H1 (cell line): ENCODE data around the gene ATP6V1E1. TPM values are rescaled to one million over a fixed set of nuclear protein-coding genes. Genes with fewer than 3 reads are reported as not detected.

Experiments used
- CTCF ChIA-PET: fragments of 300-600 bp; sonication (Branson Sonifier 250); formaldehyde crosslinking; loops from one replicate; lab custom pipeline; 2021; ENCODE audit not compliant: partially characterized antibody; lab: Charles Lee
- POLR2A ChIA-PET: fragments of 300-600 bp; sonication (Branson Sonifier 250); formaldehyde crosslinking; loops from one replicate; lab custom pipeline; 2021; ENCODE audit warnings: inconsistent platforms; ENCODE audit not compliant: partially characterized antibody; lab: Charles Lee
- DNase-seq, 2 experiments: peaks; one replicate each; pipeline versions ENCODE4 v3.0.0 to v3.0.0-alpha.2; 2010 to 2022; ENCODE audit warnings: low spot score in 2 of 2, low read depth in 1 of 2, mixed read lengths in 1 of 2
- FAIRE-seq: peaks from 2 replicates; lab custom pipeline; 2011; peaks lifted over from hg19 to GRCh38; lab: Jason Lieb, UNC
- H2AFZ ChIP-seq: 2 replicates; pipeline ENCODE4 v1.8.1; 2012; ENCODE audit warnings: low read length, inconsistent platforms
- H2AK5ac ChIP-seq: 2 replicates; pipeline ENCODE4 v1.6.1; 2013; ENCODE audit warnings: low read depth, low read length
- H2BK120ac ChIP-seq: replicated peaks from 2 replicates; pipeline ENCODE3; 2013; ENCODE audit warnings: low read depth, low read length, inconsistent platforms
- H2BK12ac ChIP-seq: 2 replicates; pipeline ENCODE4 v1.6.1; 2013; ENCODE audit warnings: low read depth, low read length
- H2BK15ac ChIP-seq: 2 replicates; pipeline ENCODE4 v1.6.1; 2013; ENCODE audit warnings: low read length
- H2BK20ac ChIP-seq: 2 replicates; pipeline ENCODE4 v1.6.1; 2013; ENCODE audit warnings: low read length
- H2BK5ac ChIP-seq: 2 replicates; pipeline ENCODE4 v1.6.1; 2013; ENCODE audit warnings: low read depth, low read length
- H3K14ac ChIP-seq: 2 replicates; pipeline ENCODE4 v1.6.1; 2013; ENCODE audit warnings: inconsistent platforms; ENCODE audit not compliant: insufficient read length
- H3K18ac ChIP-seq: 2 replicates; pipeline ENCODE4 v1.6.1; 2013; ENCODE audit warnings: low read length; ENCODE audit errors: extremely low read depth
- H3K23ac ChIP-seq: 2 replicates; pipeline ENCODE4 v1.6.1; 2013; ENCODE audit warnings: inconsistent platforms; ENCODE audit not compliant: insufficient read length
- H3K23me2 ChIP-seq: 2 replicates; pipeline ENCODE4 v1.6.1; 2013; ENCODE audit warnings: low read depth, low read length
- H3K27ac ChIP-seq: 2 replicates; pipeline ENCODE4 v1.6.1; 2011; ENCODE audit warnings: low read depth, low read length, inconsistent platforms
- H3K27me3 ChIP-seq, 4 experiments: replicated peaks in 1 of 4; 1 replicate in 1 of 4; 2 replicates in 3 of 4; pipeline versions ENCODE4 v1.6.1 to v1.8.1; 2011 to 2013; ENCODE audit warnings: low read length in 3 of 4, mild to moderate bottlenecking in 3 of 4, inconsistent platforms in 2 of 4, mixed read lengths in 2 of 4, moderate library complexity in 1 of 4; ENCODE audit not compliant: control insufficient read depth in 3 of 4, insufficient read depth in 3 of 4; ENCODE audit errors: extremely low read depth in 1 of 4
- H3K36me3 ChIP-seq, 4 experiments: 2 replicates each; pipeline versions ENCODE4 v1.6.1 to v1.8.1; 2011 to 2013; ENCODE audit warnings: mild to moderate bottlenecking in 4 of 4, low read length in 3 of 4, moderate library complexity in 2 of 4, control low read depth in 1 of 4, inconsistent platforms in 1 of 4; ENCODE audit not compliant: insufficient read depth in 4 of 4, control insufficient read depth in 2 of 4
- H3K4ac ChIP-seq: replicated peaks from 2 replicates; pipeline ENCODE3; 2013; ENCODE audit warnings: low read length, low read depth, mixed read lengths, inconsistent platforms; ENCODE audit not compliant: insufficient read length
- H3K4me1 ChIP-seq, 4 experiments: replicated peaks in 1 of 4; 1 replicate in 1 of 4; 2 replicates in 3 of 4; pipeline versions ENCODE4 v1.6.1 to v1.8.1; 2011 to 2013; ENCODE audit warnings: low read length in 3 of 4, inconsistent platforms in 2 of 4, mixed read lengths in 1 of 4; ENCODE audit not compliant: insufficient read depth in 4 of 4, control insufficient read depth in 3 of 4
- H3K4me2 ChIP-seq, 2 experiments: 2 replicates each; pipeline versions ENCODE4 v1.6.1 to v1.8.1; 2011 to 2013; ENCODE audit warnings: low read depth in 2 of 2, low read length in 2 of 2, control low read depth in 1 of 2, inconsistent platforms in 1 of 2, mild to moderate bottlenecking in 1 of 2; ENCODE audit not compliant: insufficient read depth in 1 of 2
- H3K4me3 ChIP-seq, 4 experiments: fragments of 200-600, 300-600 bp in 1 of 4; sonication (generic), shearing (Covaris generic), sonication (Bioruptor Twin) in 1 of 4; 2 replicates each; pipeline versions ENCODE4 v1.5.1 to v1.8.1; 2011 to 2016; ENCODE audit warnings: low read length in 4 of 4, low read depth in 3 of 4, control low read depth in 2 of 4, inconsistent platforms in 2 of 4, mild to moderate bottlenecking in 2 of 4, mixed read lengths in 1 of 4, moderate library complexity in 1 of 4; ENCODE audit not compliant: insufficient read depth in 2 of 4; ENCODE audit errors: extremely low read depth in 1 of 4
- H3K56ac ChIP-seq: replicated peaks from 2 replicates; pipeline ENCODE3; 2013; ENCODE audit warnings: low read depth, mild to moderate bottlenecking, mixed read lengths, low read length, inconsistent platforms; ENCODE audit not compliant: insufficient read length
- H3K79me1 ChIP-seq: 2 replicates; pipeline ENCODE4 v1.6.1; 2013; ENCODE audit warnings: low read depth, low read length, control low read depth
- H3K79me2 ChIP-seq, 2 experiments: 2 replicates each; pipeline versions ENCODE4 v1.6.1 to v1.8.1; 2012 to 2013; ENCODE audit warnings: low read length in 2 of 2, mild to moderate bottlenecking in 2 of 2, inconsistent platforms in 1 of 2; ENCODE audit not compliant: insufficient read depth in 2 of 2, control insufficient read depth in 1 of 2
- H3K9ac ChIP-seq, 4 experiments: replicated peaks in 1 of 4; 1 replicate in 1 of 4; 2 replicates in 3 of 4; pipeline versions ENCODE4 v1.6.1 to v1.8.1; 2011 to 2013; ENCODE audit warnings: low read depth in 3 of 4, low read length in 3 of 4, control low read depth in 2 of 4, mild to moderate bottlenecking in 2 of 4, moderate library complexity in 2 of 4, inconsistent platforms in 1 of 4; ENCODE audit errors: extremely low read depth in 1 of 4
- H3K9me3 ChIP-seq, 2 experiments: 2 replicates each; pipeline versions ENCODE4 v1.6.1 to v1.8.1; 2012 to 2013; ENCODE audit warnings: mild to moderate bottlenecking in 2 of 2, moderate library complexity in 2 of 2, control low read depth in 1 of 2, inconsistent platforms in 1 of 2, low read depth in 1 of 2, low read length in 1 of 2, mixed read lengths in 1 of 2; ENCODE audit not compliant: insufficient read depth in 2 of 2
- H4K20me1 ChIP-seq, 2 experiments: replicated peaks in 1 of 2; 2 replicates each; pipeline versions ENCODE3 to v1.8.1; 2011 to 2013; ENCODE audit warnings: inconsistent platforms in 2 of 2, low read length in 2 of 2, mild to moderate bottlenecking in 1 of 2; ENCODE audit not compliant: insufficient read depth in 2 of 2, control insufficient read depth in 1 of 2
- H4K5ac ChIP-seq: 2 replicates; pipeline ENCODE4 v1.6.1; 2013; ENCODE audit warnings: low read length, low read depth, mixed read lengths, inconsistent platforms; ENCODE audit not compliant: insufficient read length
- H4K8ac ChIP-seq: 2 replicates; pipeline ENCODE4 v1.8.0; 2013; ENCODE audit warnings: mild to moderate bottlenecking, moderate library complexity, low read length, inconsistent platforms; ENCODE audit not compliant: insufficient read depth; ENCODE audit errors: extremely low read depth
- H4K91ac ChIP-seq: replicated peaks from 2 replicates; pipeline ENCODE3; 2013; ENCODE audit warnings: low read length, mixed read lengths, inconsistent platforms; ENCODE audit not compliant: insufficient read length
- CHD1 ChIP-seq: IDR thresholded peaks from 2 replicates; pipeline ENCODE4 v1.6.1; 2012; ENCODE audit warnings: low read depth, low read length, improper control_type of control experiment
- HDAC2 ChIP-seq, 2 experiments: fragments of 300-600 bp in 1 of 2; sonication (generic) in 1 of 2; IDR thresholded peaks; 2 replicates each; pipeline ENCODE4 v1.6.1; 2011 to 2012; ENCODE audit warnings: low read depth in 2 of 2, low read length in 2 of 2, mild to moderate bottlenecking in 2 of 2, moderate library complexity in 2 of 2, borderline replicate concordance in 1 of 2, inconsistent platforms in 1 of 2
- JUN ChIP-seq: IDR thresholded peaks from 2 replicates; pipeline ENCODE4 v1.6.1; 2011; ENCODE audit warnings: low read depth, mild to moderate bottlenecking, improper control_type of control experiment, low read length
- JUND ChIP-seq: IDR thresholded peaks from 2 replicates; pipeline ENCODE4 v1.6.1; 2011; ENCODE audit warnings: mild to moderate bottlenecking, improper control_type of control experiment, low read length
- NANOG ChIP-seq: IDR thresholded peaks from 2 replicates; pipeline ENCODE4 v1.6.1; 2011; ENCODE audit warnings: low read length, low read depth, mild to moderate bottlenecking, inconsistent platforms; ENCODE audit not compliant: insufficient read depth, poor library complexity, severe bottlenecking
- RXRA ChIP-seq: IDR thresholded peaks from 2 replicates; pipeline ENCODE4 v1.6.1; 2011; ENCODE audit warnings: low read depth, mild to moderate bottlenecking, low read length, moderate library complexity; ENCODE audit not compliant: insufficient read depth
- SP1 ChIP-seq: IDR thresholded peaks from 2 replicates; pipeline ENCODE4 v1.6.1; 2011; ENCODE audit warnings: low read depth, low read length
- SP2 ChIP-seq: IDR thresholded peaks from 2 replicates; pipeline ENCODE4 v1.6.1; 2012; ENCODE audit warnings: mild to moderate bottlenecking, low read length, inconsistent platforms
- TAF1 ChIP-seq: IDR thresholded peaks from 2 replicates; pipeline ENCODE4 v1.6.1; 2011; ENCODE audit warnings: mild to moderate bottlenecking, low read depth, low read length
- WGBS, 2 experiments: shearing (Covaris generic) in 1 of 2; methylation state at CpG; one replicate each; pipeline versions ENCODE4 v1.1.6 to v1.1.7; 2013 to 2015; ENCODE audit warnings: low lambda C conversion rate in 2 of 2, mixed read lengths in 2 of 2, inconsistent platforms in 1 of 2, low coverage in 1 of 2, missing lambda C conversion rate in 1 of 2; ENCODE audit not compliant: insufficient replicate concordance in 2 of 2, insufficient coverage in 1 of 2, insufficient read length in 1 of 2; ENCODE audit errors: extremely low coverage in 1 of 2, missing lambda C conversion rate in 1 of 2; 5-methylcytosine and 5-hydroxymethylcytosine counted together
- polyA plus RNA-seq, 7 experiments: library from polyadenylated mRNA; depleted of rRNA in 3 of 7; stranded (reverse) in 5 of 7; unstranded in 2 of 7; fragments of >200 nt in 5 of 7; fragments of 200-250 nt in 2 of 7; gene quantifications; 1 replicate in 5 of 7; 2 replicates in 1 of 7; 4 replicates in 1 of 7; pipeline versions ENCODE4 v1.2.1 to v1.2.3, GENCODE V29; 2011 to 2013; ENCODE audit warnings: missing spikeins in 2 of 7, mixed read lengths in 2 of 7
- total RNA-seq: library from RNA; stranded (reverse); fragmentation: NEBNext Ultra II Directional; extraction: Animal tissue kit (Norgen Biotek cat#: 25700); gene quantifications from 2 replicates; pipeline ENCODE4 v1.2.1, GENCODE V29; 2021

Gene ATP6V1E1
- total and polyA plus RNA-seq, 2 of the 8 experiments (the other 6 are each of a cell fraction or from before 2014, with no cell fraction given), result 80.4 to 88.1 TPM

GRCh38 chr22:17552737-17553136 is 75.8 kb downstream of the ATP6V1E1 start:
- Histone ChIP-seq H3K79me2 (no peaks in the 10 kb centered on the region), H3K23ac (no peak overlapping the region), H4K20me1 (peaks cover 0 to 6% of the 10 kb centered on the region in 2 experiments), H3K56ac (no peak overlapping the region), H3K36me3 (peaks cover 53 to 98% (median 79%) of the 10 kb centered on the region in 4 experiments), H2AK5ac (no peak overlapping the region), H2BK20ac (no peak overlapping the region), H4K8ac (no peak overlapping the region), H3K79me1 (peaks cover 2% of the 10 kb centered on the region; the same call in 1 of the 2 replicates), H4K91ac (no peak overlapping the region), H2BK5ac (no peak overlapping the region), H3K9ac (no peak overlapping the region; a peak in 2 of 7 replicates), H3K9me3 (no peaks in the 10 kb centered on the region), H3K27ac (no peak overlapping the region), H3K4me1 (no peaks in the 10 kb centered on the region), H2BK12ac (no peak overlapping the region), H3K23me2 (no peaks in the 10 kb centered on the region; the same call in 1 of the 2 replicates), H3K4me3 (no peak overlapping the region), H2BK120ac (no peak overlapping the region), H3K14ac (no peak overlapping the region), H3K4me2 (no peak overlapping the region), H3K18ac (no peak overlapping the region), H3K4ac (no peak overlapping the region), H2BK15ac (no peak overlapping the region), H3K27me3 (no peaks in the 10 kb centered on the region), H4K5ac (no peak overlapping the region), H2AFZ (no peak overlapping the region)
- 82% methylated on average over 7 of the region's 7 CpGs; no CpG with 5 or more reads in 1 of the 2 experiments for WGBS, 2 experiments
- ChIA-PET CTCF (interaction anchor here (1.9 to 2.1 kb wide), 2 partner anchors 14 to 19 kb away, joined by 4 to 6 read pairs; no protein-coding TSS in a partner anchor), POLR2A (interaction anchor here (0.6 kb wide), 2 partner anchors 17 to 111 kb away, joined by 3 to 4 read pairs; no protein-coding TSS in a partner anchor)
- FAIRE-seq (no peak), DNase-seq (no peak)
- TF ChIP-seq TAF1 (no peak), SP2 (no peak), JUN (no peak), JUND (no peak), HDAC2 (IDR thresholded peaks at IDR 0.05; ENCODE audit: borderline replicate concordance in 1 of 2, low read depth in 2 of 2, low read length in 2 of 2) (no peak), RXRA (no peak), NANOG (no peak), CHD1 (no peak), SP1 (no peak)
